B cell (primary cell): Measurements from ENCODE around the gene WNK2. TPM values are rescaled to one million over a fixed set of nuclear protein-coding genes. Genes with fewer than 3 reads are reported as not detected.

Experiments used
- ATAC-seq: fragments of 200-7000 bp; cut with Tn5 transposase; one replicate; pipeline ENCODE4 v1.10.0; 2021; ENCODE audit warnings: low read depth, mild to moderate bottlenecking, moderate number of reproducible peaks, moderate library complexity
- CTCF ChIA-PET: fragments of 350-600 bp; sonication (Branson Sonifier 250); formaldehyde crosslinking; loops from one replicate; lab custom pipeline; 2021; ENCODE audit warnings: antibody characterized with exemption, inconsistent platforms; lab: Charles Lee
- POLR2A ChIA-PET: fragments of 350-600 bp; sonication (Branson Sonifier 250); formaldehyde crosslinking; loops from one replicate; lab custom pipeline; 2021; ENCODE audit warnings: antibody characterized with exemption; lab: Charles Lee
- DNase-seq: peaks from one replicate; pipeline ENCODE4 v3.0.0; 2013
- H2AFZ ChIP-seq: 2 replicates; pipeline ENCODE4 v1.6.1; 2012; ENCODE audit warnings: mild to moderate bottlenecking, low read depth, low read length; ENCODE audit not compliant: insufficient read depth, poor library complexity, severe bottlenecking
- H3K27ac ChIP-seq, 2 donors: 1 replicate in 1 of 2; 2 replicates in 1 of 2; pipeline ENCODE4 v1.5.1; 2012 to 2013; ENCODE audit warnings: low read length in 2 of 2, mild to moderate bottlenecking in 2 of 2, moderate library complexity in 1 of 2
- H3K27me3 ChIP-seq, 4 experiments: fragments of 200-600 bp in 1 of 4; sonication (generic) in 1 of 4; replicated peaks in 1 of 4; 1 replicate in 2 of 4; 2 replicates in 2 of 4; pipeline versions ENCODE4 v1.6.1 to v1.7.0; 2013 to 2016; ENCODE audit warnings: low read length in 3 of 4, mild to moderate bottlenecking in 2 of 4, mixed read lengths in 1 of 4, moderate library complexity in 1 of 4; ENCODE audit not compliant: insufficient read depth in 4 of 4, control insufficient read depth in 3 of 4; ENCODE audit errors: control extremely low read depth in 1 of 4
- H3K36me3 ChIP-seq, 2 experiments: replicated peaks in 1 of 2; 1 replicate in 1 of 2; 2 replicates in 1 of 2; pipeline versions ENCODE4 v1.6.1 to v1.7.1; 2013; ENCODE audit warnings: low read length in 1 of 2; ENCODE audit not compliant: insufficient read depth in 2 of 2, control insufficient read depth in 1 of 2; ENCODE audit errors: control extremely low read depth in 1 of 2, extremely low read depth in 1 of 2
- H3K4me1 ChIP-seq, 2 donors: fragments of 200-600 bp in 1 of 2; sonication (generic) in 1 of 2; 1 replicate in 1 of 2; 2 replicates in 1 of 2; pipeline versions ENCODE4 v1.5.1 to v1.6.1; 2013 to 2017; ENCODE audit warnings: low read length in 2 of 2; ENCODE audit not compliant: control insufficient read depth in 2 of 2, insufficient read depth in 2 of 2
- H3K4me2 ChIP-seq: replicated peaks from 2 replicates; pipeline ENCODE3; 2012; ENCODE audit warnings: mild to moderate bottlenecking, low read depth, low read length; ENCODE audit not compliant: poor library complexity, severe bottlenecking
- H3K4me3 ChIP-seq, 5 experiments: fragments of 200-600 bp in 1 of 5; sonication (generic) in 1 of 5; 1 replicate in 3 of 5; 2 replicates in 2 of 5; pipeline versions ENCODE4 v1.5.1 to v1.7.0; 2011 to 2016; ENCODE audit warnings: low read length in 4 of 5, mild to moderate bottlenecking in 4 of 5, low read depth in 2 of 5, control low read depth in 1 of 5, moderate library complexity in 1 of 5; ENCODE audit not compliant: insufficient read depth in 1 of 5; ENCODE audit errors: control extremely low read depth in 1 of 5, extremely low read depth in 1 of 5
- H3K79me2 ChIP-seq: fragments of 200-600 bp; sonication (generic); one replicate; pipeline ENCODE4 v1.6.0; 2016; ENCODE audit warnings: low read length; ENCODE audit not compliant: control insufficient read depth, insufficient read depth
- H3K9ac ChIP-seq: fragments of 200-600 bp; sonication (generic); 2 replicates; pipeline ENCODE4 v1.6.1; 2017; ENCODE audit warnings: mild to moderate bottlenecking, low read length, moderate library complexity
- H3K9me3 ChIP-seq, 3 donors: one replicate each; pipeline versions ENCODE4 v1.6.1 to v1.7.1; 2013; ENCODE audit warnings: low read length in 2 of 3; ENCODE audit not compliant: control insufficient read depth in 2 of 3, insufficient read depth in 1 of 3; ENCODE audit errors: control extremely low read depth in 1 of 3
- H4K20me1 ChIP-seq: 2 replicates; pipeline ENCODE4 v1.6.0; 2012; ENCODE audit warnings: mild to moderate bottlenecking, low read length; ENCODE audit not compliant: insufficient read depth, control insufficient read depth, poor library complexity, severe bottlenecking
- H3K27ac Mint-ChIP-seq: one replicate; pipeline ENCODE4 v1.8.0; 2021; ENCODE audit warnings: mixed read lengths
- H3K27me3 Mint-ChIP-seq: one replicate; pipeline ENCODE4 v1.8.0; 2021; ENCODE audit warnings: mixed read lengths
- H3K4me1 Mint-ChIP-seq: one replicate; pipeline ENCODE4 v1.8.0; 2021; ENCODE audit warnings: mixed read lengths
- H3K4me3 Mint-ChIP-seq: one replicate; pipeline ENCODE4 v1.8.0; 2021; ENCODE audit warnings: mixed read lengths
- H3K9me3 Mint-ChIP-seq: one replicate; pipeline ENCODE4 v1.8.0; 2022; ENCODE audit warnings: mixed read lengths; ENCODE audit not compliant: insufficient read depth
- CTCF ChIP-seq: fragments of 200-600 bp; IDR thresholded peaks from one replicate; pipeline ENCODE4 v1.8.0; 2022; ENCODE audit warnings: antibody characterized with exemption, mild to moderate bottlenecking
- EZH2 ChIP-seq: IDR thresholded peaks from 2 replicates; pipeline ENCODE4 v1.6.1; 2012; ENCODE audit warnings: borderline replicate concordance, low read depth, mild to moderate bottlenecking, moderate library complexity, low read length; ENCODE audit not compliant: insufficient read depth, poor library complexity, severe bottlenecking
- WGBS: methylation state at CpG from one replicate; pipeline ENCODE4 v1.1.5; 2013; ENCODE audit warnings: missing lambda C conversion rate; ENCODE audit not compliant: insufficient coverage; 5-methylcytosine and 5-hydroxymethylcytosine counted together
- intact Hi-C: fragments of 100-400 bp; cut with micrococcal nuclease; formaldehyde crosslinking; loops from one replicate; pipeline ENCODE4 v1.10.0; 2022
- polyA plus RNA-seq: library from polyadenylated mRNA; depleted of rRNA; stranded (reverse); fragments of >200 nt; gene quantifications from 2 replicates; pipeline ENCODE4 v1.2.3, GENCODE V29; 2012
- total RNA-seq, 2 donors: library from RNA; stranded (reverse); fragments of 120-200 nt in 1 of 2; gene quantifications; 1 replicate in 1 of 2; 2 replicates in 1 of 2; pipeline versions ENCODE4 v1.2.3 to v1.2.4, GENCODE V29; 2013 to 2022

The WNK2 gene
- total and polyA plus RNA-seq, 2 donors (not counting 1 experiment from before 2014, with no cell fraction given): 0.49 TPM; not detected in 1

GRCh38 chr9:93161786-93162562, 22.0 kb upstream of the WNK2 start:
- H3K4me1 ChIP-seq: peaks cover 4 to 6% of the 10 kb centered on the region in 2 donors
- H3K79me2 ChIP-seq: no peaks in the 10 kb centered on the region
- no peak overlapping the region for H3K27ac ChIP-seq
- H3K4me3 ChIP-seq: no peak overlapping the region
- ATAC-seq (no peak), DNase-seq (no peak)
- ChIA-PET POLR2A (no interaction called here), CTCF (interaction anchor here (0.6 to 3.8 kb wide), 5 partner anchors 8 to 1049 kb away, joined by 3 to 30 read pairs (median 5); no protein-coding TSS in a partner anchor)
- WGBS: 95% methylated on average over 8 of the region's 11 CpGs
- Mint-ChIP-seq H3K4me1 (peaks cover 4% of the 10 kb centered on the region), H3K4me3 (no peak overlapping the region), H3K27me3 (no peaks in the 10 kb centered on the region), H3K27ac (no peak overlapping the region), H3K9me3 (no peaks in the 10 kb centered on the region)
- peaks cover 0 to 3% (median 0%) of the 10 kb centered on the region in 4 experiments for H3K27me3 ChIP-seq
- no peak for TF ChIP-seq EZH2
- no peak for TF ChIP-seq CTCF
- no peak overlapping the region for H3K4me2 ChIP-seq
- intact Hi-C loops: loop anchor here (5.0 kb wide), 1 partner anchor 1050 kb away; no protein-coding TSS in a partner anchor
- H3K9ac ChIP-seq: no peak overlapping the region
- H3K9me3 ChIP-seq: no peaks in the 10 kb centered on the region
- H3K36me3 ChIP-seq: no peaks in the 10 kb centered on the region
- no peak overlapping the region for H2AFZ ChIP-seq
- H4K20me1 ChIP-seq: no peaks in the 10 kb centered on the region

GRCh38 chr9:93164085-93164484, 19.9 kb upstream of the WNK2 start:
- Mint-ChIP-seq H3K27me3 (no peaks in the 10 kb centered on the region), H3K4me1 (peaks cover 4% of the 10 kb centered on the region), H3K9me3 (no peaks in the 10 kb centered on the region), H3K27ac (no peak overlapping the region), H3K4me3 (no peak overlapping the region)
- no peaks in the 10 kb centered on the region for H3K9me3 ChIP-seq
- no peak overlapping the region for H3K4me3 ChIP-seq
- H3K79me2 ChIP-seq: no peaks in the 10 kb centered on the region
- no peak overlapping the region for H3K4me2 ChIP-seq
- POLR2A ChIA-PET: no interaction called here
- DNase-seq (no peak), ATAC-seq (no peak)
- no peak overlapping the region for H3K27ac ChIP-seq
- H3K36me3 ChIP-seq: no peaks in the 10 kb centered on the region
- WGBS: 88% methylated on average over 13 of the region's 13 CpGs
- no peaks in the 10 kb centered on the region for H4K20me1 ChIP-seq
- TF ChIP-seq EZH2 (no peak), CTCF (no peak)
- H3K9ac ChIP-seq: no peak overlapping the region
- intact Hi-C loops: loop anchor here (5.0 kb wide), 1 partner anchor 1048 kb away; no protein-coding TSS in a partner anchor
- CTCF ChIA-PET: interaction anchor here (1.4 kb wide), 1 partner anchor 402 kb away, joined by 5 read pairs; no protein-coding TSS in a partner anchor
- no peak overlapping the region for H2AFZ ChIP-seq
- H3K4me1 ChIP-seq: peaks cover 4 to 6% of the 10 kb centered on the region in 2 donors
- H3K27me3 ChIP-seq: peaks cover 0 to 3% (median 0%) of the 10 kb centered on the region in 4 experiments
